NCI-H2081 (cell line): Measurements from ENCODE around the gene DEPDC1B.
"Not testable (repeated sequence)": the region's sequence is repeated elsewhere in the genome, so short reads cannot be mapped to it uniquely, and the experiment has no call there.

Experiments
- DNase-seq, 2 experiments: peaks; one replicate each; lab custom pipeline; 2025; lab: John Stamatoyannopoulos, UW

Gene DEPDC1B, protein sequence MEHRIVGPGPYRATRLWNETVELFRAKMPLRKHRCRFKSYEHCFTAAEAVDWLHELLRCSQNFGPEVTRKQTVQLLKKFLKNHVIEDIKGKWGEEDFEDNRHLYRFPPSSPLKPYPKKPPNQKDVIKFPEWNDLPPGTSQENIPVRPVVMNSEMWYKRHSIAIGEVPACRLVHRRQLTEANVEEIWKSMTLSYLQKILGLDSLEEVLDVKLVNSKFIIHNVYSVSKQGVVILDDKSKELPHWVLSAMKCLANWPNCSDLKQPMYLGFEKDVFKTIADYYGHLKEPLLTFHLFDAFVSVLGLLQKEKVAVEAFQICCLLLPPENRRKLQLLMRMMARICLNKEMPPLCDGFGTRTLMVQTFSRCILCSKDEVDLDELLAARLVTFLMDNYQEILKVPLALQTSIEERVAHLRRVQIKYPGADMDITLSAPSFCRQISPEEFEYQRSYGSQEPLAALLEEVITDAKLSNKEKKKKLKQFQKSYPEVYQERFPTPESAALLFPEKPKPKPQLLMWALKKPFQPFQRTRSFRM

GRCh38 chr5:60699609-60700415 is at the start of gene DEPDC1B:
Gene DEPDC1B (minus strand): TSS chr5:60700166. CDS start chr5:60700093, 73 bp downstream.
- peak; percentile 85 to 89 for DNase-seq

GRCh38 chr5:60744682-60745081 is 44.7 kb upstream of the DEPDC1B start:
- no peak for DNase-seq

DNA sequence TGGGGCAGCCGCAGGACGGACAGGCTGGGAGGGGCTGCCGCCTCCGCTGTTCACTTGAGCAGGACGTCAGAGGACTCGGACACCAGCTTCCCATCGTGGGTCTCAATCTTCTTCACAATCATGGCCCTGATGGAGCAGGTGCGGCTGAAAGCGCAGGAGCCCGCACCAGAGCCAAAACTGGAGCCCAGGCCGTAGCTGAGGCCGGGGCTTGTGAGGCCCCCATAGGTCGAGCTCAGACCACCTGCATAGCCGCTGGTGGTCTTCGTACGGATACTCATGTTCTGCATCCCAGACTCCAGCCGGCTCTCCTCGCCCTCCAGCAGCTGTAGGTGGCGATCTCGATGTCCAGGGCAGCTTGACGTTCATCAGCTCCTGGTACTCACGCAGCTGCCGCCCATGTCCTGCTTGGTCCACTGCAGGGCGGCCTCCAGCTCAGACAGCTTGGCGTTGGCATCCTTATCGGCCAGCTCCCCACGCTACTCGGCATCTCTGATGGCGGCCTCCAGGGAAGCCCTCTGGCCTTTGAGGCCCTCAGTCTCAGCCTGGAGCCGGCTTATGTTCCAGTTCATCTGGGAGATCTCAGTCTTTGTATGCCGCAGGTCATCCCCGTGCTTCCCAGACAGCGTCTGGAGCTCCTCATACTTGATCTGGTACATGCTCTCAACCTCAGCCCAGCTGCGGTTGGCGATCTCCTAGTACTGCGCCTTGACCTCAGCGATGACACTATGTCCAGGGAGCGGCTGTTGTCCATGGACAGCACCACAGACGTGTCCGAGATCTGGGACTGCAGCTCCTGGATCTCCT is 43.7 kb upstream of the DEPDC1B start:
- DNase-seq = no peak

GRCh38 chr5:60740322-60740721 is 40.4 kb upstream of the DEPDC1B start:
- no peak for DNase-seq

GRCh38 chr5:60738933-60739332 is 39.0 kb upstream of the DEPDC1B start:
- DNase-seq = no peak

DNA sequence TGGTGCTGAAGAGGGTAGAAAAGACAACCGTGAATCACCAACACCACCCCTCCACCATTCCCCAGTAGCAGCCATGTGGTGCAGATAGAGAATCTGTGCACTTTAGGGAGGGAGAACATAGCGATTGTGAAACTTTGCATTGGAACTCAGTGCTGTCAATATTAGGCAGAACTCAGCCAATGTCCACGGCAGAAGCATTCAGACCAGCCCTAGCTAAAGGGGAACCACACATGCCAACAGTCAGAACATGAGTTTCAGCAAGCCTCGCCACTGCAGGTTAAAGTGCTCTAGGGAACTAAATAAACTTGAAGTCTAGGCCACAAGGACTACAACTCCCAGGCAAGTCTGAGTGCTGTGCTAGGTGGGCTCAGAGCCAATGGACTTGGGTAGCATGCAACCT is 38.5 kb upstream of the DEPDC1B start:
- DNase-seq = no peak

DNA sequence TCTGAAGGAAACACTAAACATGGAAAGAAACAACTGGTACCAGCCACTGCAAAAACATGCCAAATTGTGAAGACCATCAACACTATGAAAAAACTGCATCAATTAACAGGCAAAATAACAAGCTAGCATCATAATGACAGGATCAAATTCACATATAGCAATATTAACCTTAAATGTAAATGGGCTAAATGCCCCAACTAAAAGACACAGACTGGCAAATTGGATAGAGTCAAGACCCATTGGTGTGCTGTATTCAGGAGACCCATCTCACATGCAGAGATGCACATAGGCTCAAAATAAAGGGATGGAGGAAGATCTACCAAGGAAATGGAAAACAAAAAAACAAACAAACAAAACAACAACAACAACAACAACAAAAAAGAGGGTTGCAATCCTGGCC is 30.9 kb upstream of the DEPDC1B start:
- not testable (repeated sequence) for DNase-seq

DNA sequence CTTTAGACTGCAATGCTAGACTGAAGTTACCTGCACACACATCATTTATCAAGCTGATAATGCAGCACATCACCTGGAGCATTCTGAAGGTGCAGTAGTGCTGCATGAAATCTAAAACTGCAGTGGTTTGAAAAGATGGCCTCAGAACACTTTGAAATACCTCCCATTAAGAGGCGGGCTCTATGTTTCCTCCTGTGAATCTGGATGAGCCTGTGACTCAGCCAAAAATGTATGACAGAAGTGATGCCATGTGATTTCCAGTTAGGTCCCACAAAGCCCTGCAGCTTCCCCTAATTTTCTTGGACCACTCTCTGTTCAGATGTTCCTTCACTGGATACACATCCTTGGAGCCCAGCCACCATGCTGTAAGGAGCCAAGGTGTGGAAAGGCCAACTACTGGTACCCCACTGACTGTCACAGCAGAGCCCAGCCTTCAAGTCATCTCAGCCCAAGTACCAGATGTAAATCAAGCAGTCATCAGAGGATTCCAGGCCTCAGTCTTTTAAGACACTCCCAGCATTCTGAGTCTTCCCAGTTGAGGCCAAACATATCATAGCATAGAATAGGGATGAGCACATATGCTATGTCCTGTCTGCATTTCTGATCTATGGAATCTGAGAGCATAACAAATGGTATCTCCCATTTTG is 27.2 kb upstream of the DEPDC1B start:
- no peak for DNase-seq

- DNase-seq = no peak
Observed at GRCh38 chr5:60724126-60724525, 24.2 kb upstream of the DEPDC1B start.

DNA sequence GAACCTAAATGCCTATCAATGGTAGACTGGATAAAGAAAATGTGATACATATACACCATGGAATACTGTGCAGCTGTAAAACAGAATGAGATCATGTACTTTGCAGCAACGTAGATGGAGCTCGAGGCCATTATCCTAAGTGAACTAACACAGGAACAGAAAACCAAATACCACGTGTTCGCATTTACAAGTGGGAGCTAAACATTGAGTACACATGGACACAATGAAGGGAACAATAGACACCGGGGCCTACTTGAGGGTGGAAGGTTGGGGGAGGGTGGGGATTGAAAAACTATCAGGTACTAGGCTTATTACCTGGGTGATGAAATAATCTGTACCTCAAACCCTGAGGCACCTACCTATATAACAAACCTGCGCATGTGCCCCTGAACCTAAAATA is 22.4 kb upstream of the DEPDC1B start:
- peak; percentile 89 to 95 for DNase-seq

DNA sequence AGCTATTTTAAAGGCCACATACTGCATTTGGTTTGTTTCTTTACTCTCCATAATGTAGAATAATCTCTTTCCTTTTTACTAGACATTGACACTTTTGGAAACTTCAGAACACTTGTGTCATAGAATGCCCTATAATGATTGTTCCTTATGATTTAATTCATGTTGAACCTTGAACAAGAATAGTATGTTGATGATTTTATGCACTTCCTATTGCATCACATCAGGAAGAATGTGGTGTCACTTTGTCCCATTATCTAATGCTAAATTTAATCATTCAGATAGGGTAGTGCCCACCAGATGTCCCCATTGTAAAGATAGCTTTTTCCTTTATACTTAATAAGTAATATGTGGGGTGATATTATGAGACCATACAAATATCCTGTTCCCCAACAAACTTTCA is 19.4 kb upstream of the DEPDC1B start:
- DNase-seq = no peak

DNA sequence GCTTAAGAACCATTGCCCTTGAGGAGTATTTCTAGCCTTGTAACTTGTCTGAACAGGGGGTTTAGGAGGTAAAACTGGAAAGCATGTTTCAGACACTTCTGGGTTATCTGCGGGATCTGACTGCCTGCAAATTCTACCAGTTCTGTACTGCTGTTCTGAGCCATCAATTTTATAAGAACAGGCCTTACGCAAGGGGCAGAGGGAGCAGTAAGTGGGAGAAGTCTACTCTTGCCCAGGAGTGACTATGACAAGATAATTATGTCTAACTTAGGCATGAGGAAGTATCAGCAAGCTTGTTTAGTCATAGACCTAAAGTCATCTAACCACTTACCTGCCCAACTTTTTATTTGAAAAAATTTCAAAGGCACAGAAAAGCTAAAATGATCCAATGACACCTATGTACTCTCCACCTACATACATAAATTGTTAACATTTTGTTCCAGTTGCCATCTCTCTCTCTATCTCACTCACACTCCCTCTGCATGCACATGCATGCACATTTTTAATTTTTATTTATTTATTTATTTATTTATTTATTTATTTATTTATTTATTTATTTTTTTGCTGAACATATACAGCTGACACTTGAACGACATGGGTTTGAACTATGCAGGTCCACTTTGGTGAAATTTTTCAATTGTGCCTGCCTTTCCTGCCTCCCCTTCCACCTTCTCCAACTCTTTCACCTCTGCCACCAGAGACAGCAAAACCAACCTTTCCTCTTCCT is 18.4 kb upstream of the DEPDC1B start:
- no peak for DNase-seq

- not testable (repeated sequence) for DNase-seq
Observed at GRCh38 chr5:60715201-60715928, 15.4 kb upstream of the DEPDC1B start.

DNA sequence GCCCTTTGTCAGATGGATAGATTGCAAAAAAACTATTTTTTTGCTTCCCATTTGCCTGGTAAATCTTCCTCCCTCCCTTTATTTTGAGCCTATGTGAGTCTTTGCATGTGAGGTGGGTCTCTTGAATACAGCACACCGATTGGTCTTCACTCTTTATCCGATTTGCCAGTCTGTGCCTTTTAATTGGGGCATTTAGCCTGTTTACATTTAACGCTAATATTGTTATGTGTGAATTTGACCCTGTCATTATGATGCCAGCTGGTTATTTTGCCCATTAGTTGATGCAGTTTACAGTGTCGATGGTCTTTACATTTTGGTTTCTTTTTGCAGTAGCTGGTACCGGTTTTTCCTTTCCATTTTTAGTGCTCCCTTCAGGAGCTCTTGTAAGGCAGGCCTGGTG is 13.0 kb upstream of the DEPDC1B start:
- DNase-seq = peak in 1 of 2 experiments; percentile 16

DNA sequence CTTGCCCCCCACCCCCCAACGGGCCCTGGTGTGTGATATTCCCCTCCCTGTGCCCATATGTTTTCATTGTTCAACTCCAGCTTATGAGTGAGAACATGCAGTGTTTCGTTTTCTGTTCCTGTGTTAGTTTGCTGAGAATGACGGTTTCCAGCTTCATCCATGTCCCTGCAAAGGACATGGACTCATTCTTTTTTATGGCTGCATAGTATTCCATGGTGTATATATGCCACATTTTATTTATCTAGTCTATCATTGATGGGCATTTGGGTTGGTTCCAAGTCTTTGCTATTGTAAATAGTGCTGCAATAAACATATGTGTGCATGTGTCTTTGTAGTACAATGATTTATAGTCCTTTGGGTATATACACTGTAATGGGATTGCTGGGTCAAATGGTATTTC is 11.9 kb upstream of the DEPDC1B start:
- DNase-seq = not testable (repeated sequence)

GRCh38 chr5:60710362-60710761 is 10.4 kb upstream of the DEPDC1B start:
- no peak for DNase-seq

DNA sequence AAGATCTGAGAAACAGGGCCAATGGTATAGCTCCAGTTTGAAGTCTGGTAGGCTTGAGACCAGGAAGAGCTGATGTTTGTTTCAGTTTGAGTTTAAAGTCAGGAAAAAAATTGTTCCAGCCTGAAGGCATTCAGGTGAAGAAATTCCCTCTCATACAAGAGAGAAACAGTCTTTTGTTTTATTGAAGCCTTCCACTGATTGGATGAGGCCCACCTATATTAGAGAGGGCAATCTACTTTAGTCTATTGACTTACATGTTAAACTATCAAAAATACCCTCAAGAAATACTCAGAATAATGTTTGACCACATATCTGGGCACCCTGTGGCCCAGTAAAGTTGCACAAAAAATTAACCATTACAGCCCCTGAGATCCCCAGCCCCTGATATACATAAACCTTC is 5.2 kb upstream of the DEPDC1B start:
- no peak for DNase-seq

DNA sequence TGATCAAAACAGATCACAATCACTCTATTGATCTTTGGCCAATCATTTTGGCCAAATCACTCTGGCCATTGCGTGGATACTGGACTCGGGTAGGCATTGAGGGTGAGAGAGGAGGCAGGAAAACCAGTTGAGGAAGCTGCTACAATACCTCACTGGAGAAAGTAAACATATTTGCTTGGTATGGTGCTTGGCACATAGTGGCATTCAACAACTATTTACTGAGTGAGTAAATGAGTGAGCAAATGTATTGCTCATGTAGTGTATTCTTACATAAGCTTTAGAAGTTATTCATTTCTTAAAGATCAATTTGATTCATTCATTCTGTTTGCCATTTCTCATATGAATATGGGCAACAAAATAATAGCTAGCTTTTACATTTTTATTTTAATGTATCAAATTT is 4.0 kb upstream of the DEPDC1B start:
- DNase-seq = no peak

DNA sequence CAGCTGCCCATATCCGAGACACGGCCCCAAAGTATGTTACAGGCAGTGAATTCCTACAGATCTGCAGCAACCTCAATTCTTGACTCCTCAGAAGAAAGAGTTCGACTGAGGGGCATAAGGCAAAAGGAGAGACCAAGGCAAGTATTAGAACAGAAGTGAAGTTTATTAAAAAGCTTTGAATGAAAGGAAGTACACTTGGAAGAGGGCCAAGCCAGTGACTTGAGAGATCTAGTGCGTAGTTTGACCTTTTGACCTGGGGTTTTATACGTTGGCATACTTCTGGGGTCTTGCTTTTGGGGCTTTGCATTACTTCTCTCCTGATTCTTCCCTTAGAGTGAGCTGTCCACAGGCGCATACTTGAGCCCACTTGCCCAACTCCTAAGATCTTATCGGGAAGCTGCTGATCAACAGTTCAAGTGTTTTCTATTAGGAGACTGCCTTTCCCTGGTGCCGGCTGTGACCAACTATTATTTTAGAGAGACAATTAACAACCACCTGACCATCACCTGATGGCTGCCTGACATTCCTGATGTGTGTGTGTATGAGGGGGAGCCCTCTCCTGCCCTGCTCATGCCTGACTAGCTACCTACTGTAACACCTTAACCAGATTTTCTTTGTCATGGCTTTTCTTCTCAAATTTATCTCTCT is 1.5 kb upstream of the DEPDC1B start:
- DNase-seq = no peak

DNA sequence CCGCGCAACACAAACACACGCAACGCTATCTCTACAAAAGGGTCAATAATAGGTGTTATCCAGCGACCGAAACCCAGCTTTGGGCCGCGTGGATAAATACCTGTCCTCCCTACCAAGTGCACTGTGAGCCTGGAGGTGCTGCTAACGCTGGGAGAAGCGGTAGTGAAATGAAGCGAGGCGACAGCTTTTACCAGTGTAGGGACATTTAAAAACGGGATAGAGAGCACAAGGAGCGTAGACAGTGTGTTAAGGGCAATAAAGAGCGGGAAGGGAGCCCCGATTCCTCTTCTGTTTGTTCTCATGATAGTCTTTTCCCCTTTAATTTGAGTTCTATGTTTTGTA is 421 bp upstream of the DEPDC1B start:
- peak in 1 of 2 experiments; percentile 48 for DNase-seq
